ENCODE measurements around the gene VIPR2.

Gene VIPR2

GRCh38 chr7:159157714-159158113, 13.0 kb upstream of the VIPR2 start:
- DNase-seq (ENCODE audit: low spot score) = no peak

- DNase-seq (ENCODE audit: low spot score) = no peak
Measured at GRCh38 chr7:159156436-159157245, 12.0 kb upstream of the VIPR2 start.

- no peak for DNase-seq (ENCODE audit: low spot score)
Measured at GRCh38 chr7:159155410-159155809, 10.7 kb upstream of the VIPR2 start.

GRCh38 chr7:159154243-159154642, 9.6 kb upstream of the VIPR2 start:
- no peak for DNase-seq (ENCODE audit: low spot score)

GRCh38 chr7:159153511-159153910, 8.8 kb upstream of the VIPR2 start:
- no peak for DNase-seq (ENCODE audit: low spot score)

- no peak for DNase-seq (ENCODE audit: low spot score)
Measured at GRCh38 chr7:159152816-159153215, 8.1 kb upstream of the VIPR2 start.

- no peak for DNase-seq (ENCODE audit: low spot score)
Measured at GRCh38 chr7:159151231-159151630, 6.6 kb upstream of the VIPR2 start.

- no peak for DNase-seq (ENCODE audit: low spot score)
Measured at GRCh38 chr7:159149488-159149887, 4.8 kb upstream of the VIPR2 start.

GRCh38 chr7:159148430-159149395, 4.0 kb upstream of the VIPR2 start:
- DNase-seq (ENCODE audit: low spot score) = no peak

GRCh38 chr7:159147687-159148086, 3.0 kb upstream of the VIPR2 start:
- no peak for DNase-seq (ENCODE audit: low spot score)

- DNase-seq (ENCODE audit: low spot score) = no peak
Measured at GRCh38 chr7:159147246-159147645, 2.6 kb upstream of the VIPR2 start.

- DNase-seq (ENCODE audit: low spot score) = no peak
Measured at GRCh38 chr7:159146084-159146858, 1.6 kb upstream of the VIPR2 start.

- DNase-seq (ENCODE audit: low spot score) = no peak
Measured at GRCh38 chr7:159145490-159145855, 806 bp upstream of the VIPR2 start.

- no peak for DNase-seq (ENCODE audit: low spot score)
Measured at GRCh38 chr7:159143780-159144757, 598 bp downstream of the VIPR2 start.

GRCh38 chr7:159142730-159143129, 1.9 kb downstream of the VIPR2 start:
- DNase-seq (ENCODE audit: low spot score) = no peak

- DNase-seq (ENCODE audit: low spot score) = no peak
Measured at GRCh38 chr7:159142199-159142598, 2.5 kb downstream of the VIPR2 start.

- no peak for DNase-seq (ENCODE audit: low spot score)
Measured at GRCh38 chr7:159141660-159142059, 3.0 kb downstream of the VIPR2 start.

GRCh38 chr7:159141167-159141566, 3.5 kb downstream of the VIPR2 start:
- no peak for DNase-seq (ENCODE audit: low spot score)

- DNase-seq (ENCODE audit: low spot score) = no peak
Measured at GRCh38 chr7:159140170-159140910, 4.3 kb downstream of the VIPR2 start.

- no peak for DNase-seq (ENCODE audit: low spot score)
Measured at GRCh38 chr7:159139639-159140038, 5.0 kb downstream of the VIPR2 start.
